Heart left ventricle (tissue), 16 donors: ENCODE results near the gene C1QTNF1. TPM values are rescaled to one million over a fixed set of nuclear protein-coding genes. Genes with fewer than 3 reads are reported as not detected.

Source experiments
- ATAC-seq, 4 donors: fragments of 200-7000 bp; cut with Tn5 transposase; one replicate each; pipeline ENCODE4 v1.9.1; 2020 to 2022; ENCODE audit warnings: moderate library complexity in 4 of 4, mild to moderate bottlenecking in 3 of 4, moderate number of reproducible peaks in 1 of 4
- DNase-seq, 5 donors: peaks; one replicate each; pipeline ENCODE4 v3.0.0-alpha.2; 2020
- H3K27ac ChIP-seq, 12 donors: fragments of 200-600 bp; sonication (generic) in 4 of 12; one replicate each; pipeline versions ENCODE4 v1.5.0 to v1.8.0; 2016 to 2022; ENCODE audit warnings: mild to moderate bottlenecking in 2 of 12
- H3K27me3 ChIP-seq, 9 donors: fragments of 200-600 bp; sonication (generic) in 2 of 9; one replicate each; pipeline versions ENCODE4 v1.5.1 to v1.8.0; 2016 to 2022; ENCODE audit warnings: mild to moderate bottlenecking in 3 of 9
- H3K36me3 ChIP-seq, 9 donors: fragments of 200-600 bp; sonication (generic) in 2 of 9; one replicate each; pipeline versions ENCODE4 v1.5.0 to v1.8.0; 2018 to 2022; ENCODE audit warnings: mild to moderate bottlenecking in 2 of 9
- H3K4me1 ChIP-seq, 12 donors: fragments of 200-600 bp; sonication (generic) in 4 of 12; one replicate each; pipeline versions ENCODE4 v1.5.0 to v1.8.0; 2016 to 2022; ENCODE audit warnings: mild to moderate bottlenecking in 3 of 12
- H3K4me3 ChIP-seq, 12 donors: fragments of 200-600 bp; sonication (generic) in 4 of 12; one replicate each; pipeline versions ENCODE4 v1.5.0 to v1.8.0; 2017 to 2022; ENCODE audit warnings: mild to moderate bottlenecking in 9 of 12, moderate library complexity in 4 of 12
- H3K9me3 ChIP-seq, 12 donors: fragments of 200-600 bp; sonication (generic) in 4 of 12; one replicate each; pipeline versions ENCODE4 v1.5.0 to v1.8.0; 2016 to 2022; ENCODE audit warnings: mild to moderate bottlenecking in 1 of 12
- CTCF ChIP-seq, 12 donors: fragments of 200-600 bp; sonication (generic) in 4 of 12; IDR thresholded peaks; one replicate each; pipeline versions ENCODE4 v1.5.0 to v1.8.0; 2018 to 2022; ENCODE audit warnings: antibody characterized with exemption in 12 of 12, mild to moderate bottlenecking in 5 of 12
- POLR2A ChIP-seq, 2 donors: fragments of 450-650 bp; IDR thresholded peaks; one replicate each; pipeline ENCODE4 v1.6.1; 2017; ENCODE audit warnings: antibody characterized with exemption in 2 of 2, mild to moderate bottlenecking in 2 of 2, moderate library complexity in 2 of 2
- whole genome bisulfite sequencing, 4 donors: extraction: QIAGEN DNeasy Blood & Tissue Kit in 2 of 4; methylation state at CpG; one replicate each; pipeline versions ENCODE4 v1.1.5 to v1.1.7; 2013 to 2018; 5-methylcytosine and 5-hydroxymethylcytosine counted together
- intact Hi-C, 10 donors: fragments of 100-400 bp; cut with DNase I; formaldehyde crosslinking; loops; one replicate each; pipeline versions ENCODE4 v1.11.1 to v1.14.2; 2022
- polyA plus RNA-seq, 2 donors: library from polyadenylated mRNA; stranded (reverse); fragments of 200-250 nt; gene quantifications; one replicate each; pipeline ENCODE4 v1.2.3, GENCODE V29; 2013
- total RNA-seq, 9 donors: library from RNA; depleted of rRNA in 2 of 9; stranded (reverse); fragments of >200 nt in 2 of 9; fragmentation: NEBNext Ultra II Directional in 3 of 9; extraction: Animal tissue kit (Norgen Biotek cat#: 25700) in 3 of 9; gene quantifications; one replicate each; pipeline versions ENCODE4 v1.1.0 to v1.2.4, GENCODE V29; 2016 to 2023
- donor health status: ischemic (EF 13 %, LVEDD 7.1; RV severe dilation, severe dysfunction).
- donor health status: healthy with polysubstance abuse.
- donor health status: DM: no; HTN: yes; CAD: no.
- donor health status: DM: no; HTN: no; CAD: no.
- donor health status: ischemic (EF 25% LVEDD 6.9; RV normal size, moderate dysfunction).
- donor health status: ischemic (EF 25% LVEDD 5.7; RV mildly dilated, moderate dysfunction).
- donor health status: healthy.
- donor health status: DM: yes; HTN: yes; CAD: no.
- donor health status: ischemic (EF 35%, LVEDD 5.7; RV mildly dilated, moderate dysfunction).
- donor health status: nonischemic (EF 11% LVEDD 7.7; RV severe dilation, severe dysfunction).
- donor health status: DM: yes; HTN: yes; CAD: no.
- donor health status: PGD.
- donor health status: ischemic (EF 29% LVEDD 5.4; RV normal size, mild dysfunction).
- donor health status: nonischemic (EF 23%, LVEDD 6.1; RV moderate dilation, normal function).

The C1QTNF1 gene
- total and polyA plus RNA-seq, 11 donors, result 37.0 to 406 (median 85.5) TPM

DNA sequence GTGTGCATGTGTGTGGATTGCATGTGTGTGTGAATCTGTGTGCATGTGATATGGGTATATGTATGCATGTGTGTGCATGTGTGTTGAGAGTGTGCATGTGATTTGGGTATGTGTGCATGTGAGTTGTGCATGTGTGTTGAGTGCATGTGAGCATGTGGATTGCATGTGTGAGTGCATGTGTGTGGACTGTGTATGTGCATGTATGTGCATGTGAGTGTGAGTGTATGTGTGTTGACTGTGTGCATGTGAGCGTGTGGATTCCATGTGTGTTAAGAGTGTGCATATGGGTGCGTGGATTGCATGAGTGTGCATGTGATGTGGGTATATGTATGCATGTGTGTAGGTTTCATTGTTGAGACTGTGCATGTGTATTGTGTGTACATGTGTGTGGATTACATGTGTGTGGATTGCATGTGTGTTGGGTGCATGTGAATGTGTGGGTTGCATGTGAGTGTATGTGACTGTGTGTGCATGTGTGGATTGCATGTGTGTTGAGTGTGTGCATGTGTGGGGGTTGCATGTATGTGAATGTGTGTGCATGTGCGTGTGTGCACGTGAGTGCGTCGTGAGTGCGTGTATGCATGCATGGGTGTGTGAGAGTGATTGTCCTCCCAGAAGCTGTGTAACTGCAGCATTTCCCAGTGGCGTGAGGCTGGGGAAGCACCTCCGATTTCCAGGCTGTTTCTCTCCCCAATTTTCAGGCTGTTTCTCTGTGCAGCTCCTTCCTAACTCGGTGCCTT lies 19.4 kb downstream of the C1QTNF1 start:
- intact Hi-C loops, result loop anchor here in 7 of 10 donors (2.0 to 10.0 kb wide), 5 partner anchors 25 to 351 kb away; no protein-coding TSS in a partner anchor
- peaks cover 0 to 17% (median 5%) of the 10 kb centered on the region in 9 donors for H3K36me3 ChIP-seq
- DNase-seq, result no peak

DNA sequence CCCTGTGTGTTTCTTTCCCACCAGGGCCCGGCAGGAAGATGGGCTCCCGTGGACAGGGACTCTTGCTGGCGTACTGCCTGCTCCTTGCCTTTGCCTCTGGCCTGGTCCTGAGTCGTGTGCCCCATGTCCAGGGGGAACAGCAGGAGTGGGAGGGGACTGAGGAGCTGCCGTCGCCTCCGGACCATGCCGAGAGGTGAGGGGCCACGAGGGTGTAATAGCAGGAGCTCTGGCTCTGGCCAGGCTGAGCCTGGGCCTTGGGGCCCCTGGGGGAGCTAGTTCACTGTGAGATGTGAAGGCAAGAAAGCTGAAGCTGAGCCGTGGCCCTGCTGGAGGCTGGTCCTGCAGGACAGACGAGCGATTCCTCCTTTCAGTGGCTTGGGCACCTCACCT lies 20.0 kb downstream of the C1QTNF1 start:
- DNase-seq, result no peak
- H3K4me3 ChIP-seq, result no peak overlapping the region
- intact Hi-C loops, result loop anchor here in 7 of 10 donors (2.0 to 10.0 kb wide), 5 partner anchors 25 to 351 kb away; no protein-coding TSS in a partner anchor
- peaks cover 0 to 21% (median 5%) of the 10 kb centered on the region in 9 donors for H3K36me3 ChIP-seq
- H3K27ac ChIP-seq, result no peak overlapping the region
- H3K4me1 ChIP-seq, result peaks cover 6 to 43% (median 25%) of the 10 kb centered on the region in 12 donors
- H3K27me3 ChIP-seq, result no peaks in the 10 kb centered on the region
- ATAC-seq, result no peak
- no peaks in the 10 kb centered on the region for H3K9me3 ChIP-seq
- no peak for TF ChIP-seq POLR2A (IDR thresholded peaks at IDR 0.05)
- no peak for TF ChIP-seq CTCF (IDR thresholded peaks at IDR 0.05)
- 66 to 77% (median 72%) methylated on average over 8 to 12 of the region's 12 CpGs for WGBS, 4 donors

More for the DNA sequence above, 19.4 kb downstream of the C1QTNF1 start:
- Histone ChIP-seq H3K4me1 (peaks cover 6 to 42% (median 21%) of the 10 kb centered on the region in 12 donors), H3K27me3 (no peaks in the 10 kb centered on the region), H3K27ac (no peak overlapping the region), H3K9me3 (no peaks in the 10 kb centered on the region), H3K4me3 (no peak overlapping the region)
- no peak for ATAC-seq
- 83 to 93% (median 89%) methylated on average over 10 of the region's 10 CpGs for WGBS, 4 donors
- no peak for TF ChIP-seq POLR2A (IDR thresholded peaks at IDR 0.05)
- TF ChIP-seq CTCF (IDR thresholded peaks at IDR 0.05), result no peak

DNA sequence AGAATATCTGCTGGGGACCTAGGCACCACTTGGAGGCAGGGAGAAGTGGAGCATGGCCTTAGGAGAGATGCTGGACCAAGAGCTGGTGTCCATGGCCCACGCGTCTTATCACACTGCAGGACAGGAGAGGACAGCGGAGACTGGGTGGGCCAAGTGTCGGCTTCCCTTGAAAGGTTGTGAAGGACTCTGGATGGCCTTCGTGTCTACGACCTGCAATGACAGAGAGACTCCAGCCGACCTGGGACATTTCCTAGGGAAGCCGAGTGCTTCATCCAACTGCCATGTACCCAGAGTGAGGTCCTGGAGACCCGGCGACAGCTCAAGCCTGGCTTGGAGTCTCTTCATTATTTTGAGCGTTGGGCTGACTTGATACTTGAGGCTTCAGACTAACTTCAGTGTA lies 20.5 kb downstream of the C1QTNF1 start:
- intact Hi-C loops, result loop anchor here in 4 of 10 donors (5.0 to 10.0 kb wide), 2 partner anchors 52 to 350 kb away; no protein-coding TSS in a partner anchor
- peaks cover 0 to 21% (median 5%) of the 10 kb centered on the region in 9 donors for H3K36me3 ChIP-seq
- H3K4me1 ChIP-seq, result peaks cover 6 to 47% (median 24%) of the 10 kb centered on the region in 12 donors
- WGBS, 4 donors, result 90 to 94% (median 93%) methylated on average over 7 to 11 of the region's 11 CpGs
- ATAC-seq, result no peak
- DNase-seq, result no peak
- H3K4me3 ChIP-seq, result no peak overlapping the region
- no peaks in the 10 kb centered on the region for H3K27me3 ChIP-seq
- TF ChIP-seq CTCF (IDR thresholded peaks at IDR 0.05), result no peak
- TF ChIP-seq POLR2A (IDR thresholded peaks at IDR 0.05), result no peak
- no peaks in the 10 kb centered on the region for H3K9me3 ChIP-seq
- no peak overlapping the region for H3K27ac ChIP-seq

- TF ChIP-seq CTCF (IDR thresholded peaks at IDR 0.05) (no peak), POLR2A (IDR thresholded peaks at IDR 0.05) (no peak)
- Histone ChIP-seq H3K27ac (no peak overlapping the region), H3K4me1 (peaks cover 6 to 47% (median 24%) of the 10 kb centered on the region in 12 donors), H3K27me3 (no peaks in the 10 kb centered on the region), H3K4me3 (no peak overlapping the region), H3K36me3 (peaks cover 0 to 21% (median 5%) of the 10 kb centered on the region in 9 donors), H3K9me3 (no peaks in the 10 kb centered on the region)
- intact Hi-C loops, result loop anchor here in 7 of 10 donors (5.0 to 10.0 kb wide), 2 partner anchors 37 to 350 kb away; no protein-coding TSS in a partner anchor
- DNase-seq (no peak), ATAC-seq (no peak)
- 85 to 88% (median 86%) methylated on average over 15 of the region's 15 CpGs for WGBS, 4 donors
These were observed 21.2 kb downstream of the C1QTNF1 start for GRCh38 chr17:79045001-79045729.
